ENCODE results near the gene GSE1.

GRCh38 chr16:85708338-85708737, 95.2 kb downstream of the GSE1 start:
- TF ChIP-seq, protein P1, sequence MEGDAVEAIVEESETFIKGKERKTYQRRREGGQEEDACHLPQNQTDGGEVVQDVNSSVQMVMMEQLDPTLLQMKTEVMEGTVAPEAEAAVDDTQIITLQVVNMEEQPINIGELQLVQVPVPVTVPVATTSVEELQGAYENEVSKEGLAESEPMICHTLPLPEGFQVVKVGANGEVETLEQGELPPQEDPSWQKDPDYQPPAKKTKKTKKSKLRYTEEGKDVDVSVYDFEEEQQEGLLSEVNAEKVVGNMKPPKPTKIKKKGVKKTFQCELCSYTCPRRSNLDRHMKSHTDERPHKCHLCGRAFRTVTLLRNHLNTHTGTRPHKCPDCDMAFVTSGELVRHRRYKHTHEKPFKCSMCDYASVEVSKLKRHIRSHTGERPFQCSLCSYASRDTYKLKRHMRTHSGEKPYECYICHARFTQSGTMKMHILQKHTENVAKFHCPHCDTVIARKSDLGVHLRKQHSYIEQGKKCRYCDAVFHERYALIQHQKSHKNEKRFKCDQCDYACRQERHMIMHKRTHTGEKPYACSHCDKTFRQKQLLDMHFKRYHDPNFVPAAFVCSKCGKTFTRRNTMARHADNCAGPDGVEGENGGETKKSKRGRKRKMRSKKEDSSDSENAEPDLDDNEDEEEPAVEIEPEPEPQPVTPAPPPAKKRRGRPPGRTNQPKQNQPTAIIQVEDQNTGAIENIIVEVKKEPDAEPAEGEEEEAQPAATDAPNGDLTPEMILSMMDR (IDR thresholded peaks at IDR 0.05; ENCODE audit: insufficient read depth, low read length), result no peak
- TF ChIP-seq REST (IDR thresholded peaks at IDR 0.05; ENCODE audit: insufficient replicate concordance, low read depth), result no peak
- TF ChIP-seq GABPA (IDR thresholded peaks at IDR 0.05; ENCODE audit: low read depth), result no peak

Data from HL-60 (cell line).